Loucy (cell line): Measurements from ENCODE around the gene TBC1D2.

Experiments
- H2AFZ ChIP-seq: fragments of 200-600 bp; sonication (generic); 2 replicates; pipeline ENCODE4 v1.6.0; 2016; ENCODE audit warnings: antibody characterized with exemption, mild to moderate bottlenecking, low read length, moderate library complexity
- H3F3A ChIP-seq: fragments of 200-600 bp; 2 replicates; pipeline ENCODE4 v1.6.0; 2016; ENCODE audit warnings: antibody characterized with exemption, low read depth, mild to moderate bottlenecking
- H3K27me3 ChIP-seq: fragments of 200-600 bp; sonication (generic); 2 replicates; pipeline ENCODE4 v1.6.1; 2014; ENCODE audit warnings: low read length, mild to moderate bottlenecking; ENCODE audit not compliant: insufficient read depth, poor library complexity, severe bottlenecking
- H3K36me3 ChIP-seq: fragments of 200-600 bp; sonication (generic); 2 replicates; pipeline ENCODE4 v1.6.1; 2016; ENCODE audit warnings: low read length; ENCODE audit not compliant: insufficient read depth
- H3K4me1 ChIP-seq: fragments of 200-600 bp; sonication (generic); 2 replicates; pipeline ENCODE4 v1.5.1; 2014; ENCODE audit warnings: low read length, mild to moderate bottlenecking; ENCODE audit not compliant: insufficient read depth, poor library complexity, severe bottlenecking
- H3K4me2 ChIP-seq: fragments of 200-600 bp; sonication (generic); 2 replicates; pipeline ENCODE4 v1.6.0; 2014; ENCODE audit warnings: antibody characterized with exemption, low read length, low read depth, mild to moderate bottlenecking; ENCODE audit not compliant: poor library complexity, severe bottlenecking
- H3K4me3 ChIP-seq: fragments of 200-600 bp; sonication (generic); 2 replicates; pipeline ENCODE4 v1.5.1; 2014; ENCODE audit warnings: low read length, mild to moderate bottlenecking, mixed read lengths; ENCODE audit not compliant: poor library complexity, severe bottlenecking
- H3K79me2 ChIP-seq: fragments of 200-600 bp; sonication (generic); 2 replicates; pipeline ENCODE4 v1.6.1; 2014; ENCODE audit warnings: low read length; ENCODE audit not compliant: insufficient read depth
- H3K9ac ChIP-seq: fragments of 200-600 bp; sonication (generic); 2 replicates; pipeline ENCODE4 v1.6.0; 2014; ENCODE audit warnings: mild to moderate bottlenecking, low read depth, low read length, moderate library complexity; ENCODE audit not compliant: poor library complexity, severe bottlenecking
- H3K9me2 ChIP-seq: fragments of 200-600 bp; sonication (generic); replicated peaks from 2 replicates; pipeline ENCODE4 v1.6.1; 2016; ENCODE audit warnings: low read depth, low read length, mixed read lengths
- H3K9me3 ChIP-seq: fragments of 200-600 bp; sonication (generic); 2 replicates; pipeline ENCODE4 v1.6.1; 2014; ENCODE audit warnings: mild to moderate bottlenecking, antibody characterized with exemption, low read length, low read depth; ENCODE audit not compliant: insufficient read depth
- H4K20me1 ChIP-seq: fragments of 200-600 bp; sonication (generic); 2 replicates; pipeline ENCODE4 v1.6.0; 2014; ENCODE audit warnings: antibody characterized with exemption, low read length, mild to moderate bottlenecking; ENCODE audit not compliant: insufficient read depth, poor library complexity, severe bottlenecking
- CTCF ChIP-seq: fragments of 200-600 bp; sonication (generic); conservative IDR thresholded peaks from 2 replicates; pipeline ENCODE4 v1.5.1; 2014; ENCODE audit warnings: mild to moderate bottlenecking, antibody characterized with exemption, low read length
- EZH2phosphoT487 ChIP-seq: fragments of 200-600 bp; IDR thresholded peaks from 2 replicates; pipeline ENCODE4 v1.6.1; 2018; ENCODE audit warnings: antibody characterized with exemption, mild to moderate bottlenecking, moderate library complexity, borderline replicate concordance

The TBC1D2 gene

GRCh38 chr9:98168941-98169488 is 86.4 kb downstream of the TBC1D2 start:
- Histone ChIP-seq H3K79me2 (no peaks in the 10 kb centered on the region), H3K4me3 (no peak overlapping the region)

GRCh38 chr9:98168153-98168780 is 87.2 kb downstream of the TBC1D2 start:
- H3K27me3 ChIP-seq: no peaks in the 10 kb centered on the region
- TF ChIP-seq EZH2phosphoT487: no peak
- TF ChIP-seq CTCF: no peak
- no peaks in the 10 kb centered on the region for H3F3A ChIP-seq
- no peak overlapping the region for H3K4me2 ChIP-seq
- no peak overlapping the region for H3K9ac ChIP-seq
- H3K4me3 ChIP-seq: no peak overlapping the region
- H3K36me3 ChIP-seq: no peaks in the 10 kb centered on the region
- H2AFZ ChIP-seq: no peak overlapping the region
- no peaks in the 10 kb centered on the region for H3K9me2 ChIP-seq
- no peaks in the 10 kb centered on the region for H3K79me2 ChIP-seq
- H3K9me3 ChIP-seq: no peaks in the 10 kb centered on the region
- H3K4me1 ChIP-seq: peaks cover 6% of the 10 kb centered on the region
- H4K20me1 ChIP-seq: no peaks in the 10 kb centered on the region

More at GRCh38 chr9:98168941-98169488, 86.4 kb downstream of the TBC1D2 start:
- no peak overlapping the region for H3K4me2 ChIP-seq
- H4K20me1 ChIP-seq: no peaks in the 10 kb centered on the region
- H3K9me2 ChIP-seq: no peaks in the 10 kb centered on the region
- H2AFZ ChIP-seq: no peak overlapping the region
- no peaks in the 10 kb centered on the region for H3K9me3 ChIP-seq
- H3K36me3 ChIP-seq: no peaks in the 10 kb centered on the region
- H3K4me1 ChIP-seq: peaks cover 6% of the 10 kb centered on the region
- TF ChIP-seq CTCF (no peak), EZH2phosphoT487 (no peak)
- H3K9ac ChIP-seq: no peak overlapping the region
- no peaks in the 10 kb centered on the region for H3F3A ChIP-seq
- H3K27me3 ChIP-seq: no peaks in the 10 kb centered on the region

GRCh38 chr9:98164912-98165311 is 90.5 kb downstream of the TBC1D2 start:
- Histone ChIP-seq H3F3A (no peaks in the 10 kb centered on the region), H3K9me3 (no peaks in the 10 kb centered on the region), H3K9me2 (no peaks in the 10 kb centered on the region), H3K79me2 (no peaks in the 10 kb centered on the region), H3K4me2 (no peak overlapping the region), H3K4me3 (no peak overlapping the region), H3K36me3 (no peaks in the 10 kb centered on the region), H2AFZ (no peak overlapping the region), H4K20me1 (no peaks in the 10 kb centered on the region), H3K27me3 (no peaks in the 10 kb centered on the region), H3K4me1 (peaks cover 6% of the 10 kb centered on the region), H3K9ac (no peak overlapping the region)
- no peak for TF ChIP-seq EZH2phosphoT487
- no peak for TF ChIP-seq CTCF
